Smooth muscle cell (in vitro differentiated cells): ENCODE results near the gene CHD9. TPM values are rescaled to one million over a fixed set of nuclear protein-coding genes. Genes with fewer than 3 reads are reported as not detected.

ENCODE experiments used
- DNase-seq: peaks from one replicate; lab custom pipeline; 2025; ENCODE audit not compliant: unreplicated experiment; lab: John Stamatoyannopoulos, UW
- H2AFZ ChIP-seq: fragments of 200-600 bp; sonication (generic); 2 replicates; pipeline ENCODE4 v1.6.0; 2016; ENCODE audit warnings: antibody characterized with exemption, low read depth, mild to moderate bottlenecking
- H3F3A ChIP-seq: fragments of 200-600 bp; sonication (generic); 2 replicates; pipeline ENCODE4 v1.6.0; 2017; ENCODE audit warnings: antibody characterized with exemption, low read depth
- H3K27ac ChIP-seq: fragments of 200-600 bp; sonication (generic); 2 replicates; pipeline ENCODE4 v1.5.1; 2016; ENCODE audit warnings: low read depth, mild to moderate bottlenecking
- H3K27me3 ChIP-seq: fragments of 200-600 bp; sonication (generic); 2 replicates; pipeline ENCODE4 v1.6.1; 2016; ENCODE audit warnings: low read depth, mild to moderate bottlenecking
- H3K36me3 ChIP-seq: fragments of 200-600 bp; sonication (generic); 2 replicates; pipeline ENCODE4 v1.5.1; 2016; ENCODE audit warnings: low read depth
- H3K4me1 ChIP-seq: fragments of 200-600 bp; sonication (generic); 2 replicates; pipeline ENCODE4 v1.5.1; 2016; ENCODE audit warnings: low read depth
- H3K4me2 ChIP-seq: fragments of 200-600 bp; sonication (generic); 2 replicates; pipeline ENCODE4 v1.6.0; 2016; ENCODE audit warnings: mild to moderate bottlenecking
- H3K4me3 ChIP-seq: fragments of 200-600 bp; sonication (generic); 2 replicates; pipeline ENCODE4 v1.5.1; 2016; ENCODE audit warnings: mild to moderate bottlenecking
- H3K79me2 ChIP-seq: fragments of 200-600 bp; sonication (generic); 2 replicates; pipeline ENCODE4 v1.6.0; 2016; ENCODE audit warnings: low read depth, mild to moderate bottlenecking
- H3K9ac ChIP-seq: fragments of 200-600 bp; sonication (generic); 2 replicates; pipeline ENCODE4 v1.6.0; 2016; ENCODE audit warnings: low read depth
- H3K9me3 ChIP-seq: fragments of 200-600 bp; sonication (generic); replicated peaks from 2 replicates; pipeline ENCODE4 v1.5.1; 2016; ENCODE audit warnings: low read depth
- H4K20me1 ChIP-seq: fragments of 200-600 bp; sonication (generic); 2 replicates; pipeline ENCODE4 v1.6.0; 2016; ENCODE audit warnings: low read depth
- CTCF ChIP-seq: fragments of 200-600 bp; sonication (generic); IDR thresholded peaks from 2 replicates; pipeline ENCODE4 v1.5.1; 2017; ENCODE audit warnings: borderline replicate concordance, mild to moderate bottlenecking, antibody characterized with exemption; ENCODE audit not compliant: insufficient read depth, poor library complexity, severe bottlenecking
- WGBS: methylation state at CpG from one replicate; pipeline ENCODE4 v1.1.7; 2016; ENCODE audit warnings: low lambda C conversion rate; 5-methylcytosine and 5-hydroxymethylcytosine counted together
- polyA plus RNA-seq: library from polyadenylated mRNA; unstranded; fragments of >200 nt; fragmentation: Nextera tagmentation; extraction: Ambion mirVana; gene quantifications from 2 replicates; pipeline ENCODE4 v1.2.1, GENCODE V29; 2016
- total RNA-seq: library from RNA; depleted of rRNA; stranded (reverse); fragments of >200 nt; gene quantifications from 2 replicates; pipeline ENCODE4 v1.2.3, GENCODE V29; 2014

The CHD9 gene
- total and polyA plus RNA-seq, 2 experiments from 2014 or later, result 43.7 to 117 TPM

GRCh38 chr16:53337294-53337693, 282.5 kb downstream of the CHD9 start:
- Histone ChIP-seq H3F3A (no peaks in the 10 kb centered on the region), H3K9me3 (no peaks in the 10 kb centered on the region), H3K4me2 (no peak overlapping the region), H4K20me1 (no peaks in the 10 kb centered on the region), H3K27ac (no peak overlapping the region), H3K9ac (no peak overlapping the region), H2AFZ (no peak overlapping the region), H3K36me3 (no peaks in the 10 kb centered on the region), H3K27me3 (no peaks in the 10 kb centered on the region), H3K79me2 (no peaks in the 10 kb centered on the region), H3K4me3 (no peak overlapping the region), H3K4me1 (no peaks in the 10 kb centered on the region)
- TF ChIP-seq CTCF, result no peak
- DNase-seq, result no peak

GRCh38 chr16:53341792-53342191, 287.0 kb downstream of the CHD9 start:
- Histone ChIP-seq H3K27ac (no peak overlapping the region), H3F3A (no peaks in the 10 kb centered on the region), H3K4me1 (no peaks in the 10 kb centered on the region), H3K9ac (no peak overlapping the region), H3K4me2 (no peak overlapping the region), H3K9me3 (no peaks in the 10 kb centered on the region), H4K20me1 (no peaks in the 10 kb centered on the region), H3K27me3 (no peaks in the 10 kb centered on the region), H3K79me2 (no peaks in the 10 kb centered on the region), H3K36me3 (no peaks in the 10 kb centered on the region), H3K4me3 (no peak overlapping the region), H2AFZ (no peak overlapping the region)
- no peak for TF ChIP-seq CTCF
- 91% methylated on average over 6 of the region's 6 CpGs for WGBS
- DNase-seq, result no peak

- no peaks in the 10 kb centered on the region for H4K20me1 ChIP-seq
- H3K27me3 ChIP-seq, result no peaks in the 10 kb centered on the region
- H3K4me3 ChIP-seq, result no peak overlapping the region
- no peak for DNase-seq
- no peak overlapping the region for H2AFZ ChIP-seq
- no peaks in the 10 kb centered on the region for H3F3A ChIP-seq
- H3K4me2 ChIP-seq, result no peak overlapping the region
- no peak overlapping the region for H3K27ac ChIP-seq
- no peaks in the 10 kb centered on the region for H3K9me3 ChIP-seq
- no peaks in the 10 kb centered on the region for H3K79me2 ChIP-seq
- WGBS, result 93% methylated on average over 11 of the region's 11 CpGs
- no peak overlapping the region for H3K9ac ChIP-seq
- H3K4me1 ChIP-seq, result no peaks in the 10 kb centered on the region
- H3K36me3 ChIP-seq, result no peaks in the 10 kb centered on the region
- TF ChIP-seq CTCF, result no peak
These were observed 300.3 kb downstream of the CHD9 start for GRCh38 chr16:53355064-53355463.

GRCh38 chr16:53356478-53357207, 301.9 kb downstream of the CHD9 start:
- DNase-seq, result no peak
- Histone ChIP-seq H4K20me1 (no peaks in the 10 kb centered on the region), H3K27ac (no peak overlapping the region), H3K9me3 (no peaks in the 10 kb centered on the region), H3K79me2 (no peaks in the 10 kb centered on the region), H3K4me2 (no peak overlapping the region), H3K4me3 (no peak overlapping the region), H3K4me1 (no peaks in the 10 kb centered on the region), H3K36me3 (no peaks in the 10 kb centered on the region), H2AFZ (no peak overlapping the region), H3K27me3 (no peaks in the 10 kb centered on the region), H3F3A (no peaks in the 10 kb centered on the region), H3K9ac (no peak overlapping the region)
- 63% methylated on average over 4 of the region's 4 CpGs for WGBS
- no peak for TF ChIP-seq CTCF
